NB4 (cell line): ENCODE results near the gene ZNF488.

Experiments
- MYC ChIP-seq: IDR thresholded peaks from 2 replicates; pipeline ENCODE4 v1.6.1; 2011; ENCODE audit warnings: low read depth, low read length
- POLR2A ChIP-seq: IDR thresholded peaks from 2 replicates; pipeline ENCODE4 v1.6.1; 2011; ENCODE audit warnings: mild to moderate bottlenecking; ENCODE audit not compliant: insufficient read length; ENCODE audit errors: extremely low read depth
- TF ChIP-seq, protein P1 (sequence below): IDR thresholded peaks from one replicate; pipeline ENCODE4 v1.5.1; 2012; ENCODE audit warnings: low read depth, low read length
- TF ChIP-seq, protein P2 (sequence below): IDR thresholded peaks from 2 replicates; pipeline ENCODE4 v1.6.1; 2011; ENCODE audit warnings: low read depth, low read length

DNA sequence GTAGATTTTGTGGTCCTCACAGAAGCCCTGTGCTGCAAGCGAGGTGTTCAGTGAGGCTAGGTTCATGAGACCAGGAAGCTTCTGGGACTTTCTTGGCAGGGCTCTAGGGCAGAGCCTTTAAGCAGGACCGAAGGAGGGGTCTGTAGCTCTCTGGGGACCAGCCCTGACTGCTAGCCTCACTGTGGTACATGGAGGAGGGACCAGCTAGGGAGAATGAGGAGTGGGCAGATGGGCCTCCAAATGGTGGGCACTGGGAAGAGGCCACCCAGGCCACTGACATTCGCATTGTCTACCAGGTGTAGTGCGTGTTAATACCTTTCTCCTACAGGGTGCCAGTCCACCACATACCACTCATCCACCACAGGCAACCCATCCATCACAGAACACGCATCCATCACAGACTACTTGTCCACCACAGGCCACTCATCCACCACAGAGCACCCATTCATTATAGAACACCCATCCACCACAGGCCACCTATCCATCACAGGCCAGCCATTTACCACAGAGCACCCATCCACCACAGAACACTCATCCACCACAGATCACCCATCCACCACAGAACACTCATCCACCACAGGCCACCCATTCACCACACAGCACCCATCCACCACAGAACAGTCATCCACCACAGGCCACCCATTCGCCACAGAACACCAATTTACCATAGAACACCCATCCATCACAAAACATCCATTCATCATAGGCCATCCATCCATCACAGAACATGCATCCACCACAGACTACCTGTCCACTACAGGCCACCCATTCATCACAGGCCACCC is 31.6 kb upstream of the ZNF488 start:
- TF ChIP-seq POLR2A (no peak), MYC (no peak)
- TF ChIP-seq, protein P1, sequence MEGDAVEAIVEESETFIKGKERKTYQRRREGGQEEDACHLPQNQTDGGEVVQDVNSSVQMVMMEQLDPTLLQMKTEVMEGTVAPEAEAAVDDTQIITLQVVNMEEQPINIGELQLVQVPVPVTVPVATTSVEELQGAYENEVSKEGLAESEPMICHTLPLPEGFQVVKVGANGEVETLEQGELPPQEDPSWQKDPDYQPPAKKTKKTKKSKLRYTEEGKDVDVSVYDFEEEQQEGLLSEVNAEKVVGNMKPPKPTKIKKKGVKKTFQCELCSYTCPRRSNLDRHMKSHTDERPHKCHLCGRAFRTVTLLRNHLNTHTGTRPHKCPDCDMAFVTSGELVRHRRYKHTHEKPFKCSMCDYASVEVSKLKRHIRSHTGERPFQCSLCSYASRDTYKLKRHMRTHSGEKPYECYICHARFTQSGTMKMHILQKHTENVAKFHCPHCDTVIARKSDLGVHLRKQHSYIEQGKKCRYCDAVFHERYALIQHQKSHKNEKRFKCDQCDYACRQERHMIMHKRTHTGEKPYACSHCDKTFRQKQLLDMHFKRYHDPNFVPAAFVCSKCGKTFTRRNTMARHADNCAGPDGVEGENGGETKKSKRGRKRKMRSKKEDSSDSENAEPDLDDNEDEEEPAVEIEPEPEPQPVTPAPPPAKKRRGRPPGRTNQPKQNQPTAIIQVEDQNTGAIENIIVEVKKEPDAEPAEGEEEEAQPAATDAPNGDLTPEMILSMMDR = no peak
- TF ChIP-seq, protein P2, sequence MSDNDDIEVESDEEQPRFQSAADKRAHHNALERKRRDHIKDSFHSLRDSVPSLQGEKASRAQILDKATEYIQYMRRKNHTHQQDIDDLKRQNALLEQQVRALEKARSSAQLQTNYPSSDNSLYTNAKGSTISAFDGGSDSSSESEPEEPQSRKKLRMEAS = no peak
